Measurements from ENCODE around the gene ZBTB8A. TPM values are rescaled to one million over a fixed set of nuclear protein-coding genes. Genes with fewer than 3 reads are reported as not detected.
"Not testable (repeated sequence)": the region's sequence is repeated elsewhere in the genome, so short reads cannot be mapped to it uniquely, and the experiment has no call there.

ZBTB8A gene
- total RNA-seq, 1 donor from 2014 or later, result 12.0 TPM

- Mint-ChIP-seq H3K4me1 (ENCODE audit: low read depth, unreplicated experiment) (peaks cover 2% of the 10 kb centered on the region), H3K36me3 (ENCODE audit: unreplicated experiment) (peaks cover 4% of the 10 kb centered on the region), H3K27ac (ENCODE audit: unreplicated experiment) (no peak overlapping the region), H3K9me3 (ENCODE audit: unreplicated experiment) (peaks cover 12% of the 10 kb centered on the region), H3K4me3 (ENCODE audit: unreplicated experiment) (peak overlapping the region; percentile 93), H3K27me3 (ENCODE audit: unreplicated experiment) (peaks cover 5% of the 10 kb centered on the region)
- no peak for TF ChIP-seq CTCF (IDR thresholded peaks at IDR 0.05; ENCODE audit: partially characterized antibody, unreplicated experiment)
- DNase-seq, result no peak
These were observed 1.9 kb downstream of the ZBTB8A start for GRCh38 chr1:32541064-32541566.

DNA sequence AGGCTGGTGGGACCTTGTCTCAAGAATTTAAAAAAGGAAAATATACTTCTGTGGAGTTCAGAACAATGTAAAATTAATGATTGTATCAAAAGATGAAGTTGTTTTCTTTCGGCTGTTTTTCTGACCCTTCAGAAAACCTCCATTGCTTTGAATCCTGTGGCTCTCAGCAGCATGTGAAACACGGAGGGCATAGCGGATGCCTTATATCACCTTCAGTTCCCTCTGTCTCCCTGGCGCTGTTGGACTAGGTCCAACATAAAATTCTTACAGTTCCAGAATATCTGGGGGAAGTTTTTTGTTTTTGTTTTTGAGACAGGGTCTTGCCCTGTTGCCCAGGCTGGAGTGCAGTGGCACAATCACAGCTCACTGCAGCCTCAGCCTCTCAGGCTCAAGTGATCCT, 7.4 kb downstream of the ZBTB8A start:
- Mint-ChIP-seq H3K27ac (ENCODE audit: unreplicated experiment) (no peak overlapping the region), H3K4me1 (ENCODE audit: low read depth, unreplicated experiment) (no peaks in the 10 kb centered on the region), H3K4me3 (ENCODE audit: unreplicated experiment) (no peak overlapping the region), H3K27me3 (ENCODE audit: unreplicated experiment) (no peaks in the 10 kb centered on the region), H3K9me3 (ENCODE audit: unreplicated experiment) (no peaks in the 10 kb centered on the region), H3K36me3 (ENCODE audit: unreplicated experiment) (no peaks in the 10 kb centered on the region)
- TF ChIP-seq CTCF (IDR thresholded peaks at IDR 0.05; ENCODE audit: partially characterized antibody, unreplicated experiment), result no peak
- DNase-seq, result no peak

DNA sequence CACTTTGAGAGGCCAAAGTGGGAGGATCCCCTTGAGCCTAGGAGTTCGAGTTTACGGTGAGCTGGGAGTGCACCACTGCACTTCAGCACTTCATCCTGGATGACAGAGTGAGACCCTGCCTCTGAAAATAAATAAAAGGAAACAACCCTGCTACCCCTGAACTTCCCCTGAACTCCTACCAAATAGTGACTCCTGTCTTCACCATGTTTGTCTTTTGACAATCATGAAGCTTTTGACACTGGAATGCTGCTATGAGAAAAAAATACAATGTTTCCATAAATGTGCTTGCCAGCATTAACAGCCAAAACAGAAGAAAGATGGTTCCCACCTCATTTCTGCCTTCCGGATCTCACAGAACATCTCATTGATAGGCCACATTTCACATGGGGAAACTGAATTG, 10.4 kb downstream of the ZBTB8A start:
- H3K9me3 Mint-ChIP-seq (ENCODE audit: unreplicated experiment), result no peaks in the 10 kb centered on the region

DNA sequence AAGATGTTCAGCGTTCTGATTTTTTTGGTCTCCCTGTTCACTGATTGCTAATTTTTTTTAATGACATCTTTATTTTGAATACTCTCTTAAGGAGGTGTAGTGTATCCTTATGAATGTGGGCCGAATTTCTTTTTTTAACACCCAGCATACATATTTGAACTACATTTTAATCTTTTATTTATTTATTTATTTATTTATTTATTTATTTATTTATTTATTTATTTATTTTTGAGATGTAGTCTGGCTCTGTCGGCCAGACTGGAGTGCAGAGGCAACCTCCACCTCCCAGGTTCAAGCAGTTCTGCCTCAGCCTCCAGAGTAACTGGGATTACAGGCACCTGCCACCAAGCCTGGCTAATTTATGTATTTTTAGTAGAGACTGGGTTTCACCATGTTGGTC, 15.1 kb downstream of the ZBTB8A start:
- no peak for TF ChIP-seq CTCF (IDR thresholded peaks at IDR 0.05; ENCODE audit: partially characterized antibody, unreplicated experiment)
- H3K36me3 Mint-ChIP-seq (ENCODE audit: unreplicated experiment), result peaks cover 4% of the 10 kb centered on the region
- H3K27me3 Mint-ChIP-seq (ENCODE audit: unreplicated experiment), result no peaks in the 10 kb centered on the region
- no peak overlapping the region for H3K4me3 Mint-ChIP-seq (ENCODE audit: unreplicated experiment)
- H3K9me3 Mint-ChIP-seq (ENCODE audit: unreplicated experiment), result no peaks in the 10 kb centered on the region
- no peak overlapping the region for H3K27ac Mint-ChIP-seq (ENCODE audit: unreplicated experiment)
- no peak for DNase-seq
- H3K4me1 Mint-ChIP-seq (ENCODE audit: low read depth, unreplicated experiment), result no peaks in the 10 kb centered on the region

More for the DNA sequence above, 10.4 kb downstream of the ZBTB8A start:
- Mint-ChIP-seq H3K27me3 (ENCODE audit: unreplicated experiment) (no peaks in the 10 kb centered on the region), H3K36me3 (ENCODE audit: unreplicated experiment) (no peaks in the 10 kb centered on the region), H3K4me3 (ENCODE audit: unreplicated experiment) (no peak overlapping the region), H3K4me1 (ENCODE audit: low read depth, unreplicated experiment) (no peaks in the 10 kb centered on the region), H3K27ac (ENCODE audit: unreplicated experiment) (no peak overlapping the region)
- no peak for DNase-seq
- TF ChIP-seq CTCF (IDR thresholded peaks at IDR 0.05; ENCODE audit: partially characterized antibody, unreplicated experiment), result no peak

DNA sequence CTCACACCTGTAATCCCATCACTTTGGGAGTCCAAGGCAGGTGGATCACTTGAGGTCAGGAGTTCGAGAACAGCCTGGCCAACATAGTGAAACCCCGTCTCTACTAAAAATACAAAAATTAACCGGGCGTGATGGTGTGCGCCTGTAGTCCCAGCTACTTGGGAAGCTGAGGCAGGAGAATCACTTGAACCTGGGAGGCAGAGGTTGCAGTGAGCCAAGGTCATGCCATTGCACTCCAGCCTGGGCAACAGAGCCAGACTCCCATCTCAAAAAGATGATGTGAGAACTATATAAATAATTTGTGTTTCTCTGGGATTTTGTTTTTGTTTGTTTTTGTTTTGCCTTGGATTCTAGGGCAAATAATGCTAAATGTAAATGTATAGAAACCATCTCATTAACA, 17.8 kb downstream of the ZBTB8A start:
- DNase-seq; H3K4me3 Mint-ChIP-seq (ENCODE audit: unreplicated experiment); H3K9me3 Mint-ChIP-seq (ENCODE audit: unreplicated experiment); H3K27ac Mint-ChIP-seq (ENCODE audit: unreplicated experiment); H3K36me3 Mint-ChIP-seq (ENCODE audit: unreplicated experiment); H3K27me3 Mint-ChIP-seq (ENCODE audit: unreplicated experiment); H3K4me1 Mint-ChIP-seq (ENCODE audit: low read depth, unreplicated experiment): not testable (repeated sequence)
